Effector CD8-positive, alpha-beta T cell (primary cell): ENCODE results near the gene TDRD1.

ENCODE experiments used
- DNase-seq: peaks from one replicate; lab custom pipeline; 2025; lab: John Stamatoyannopoulos, UW

Gene TDRD1

DNA sequence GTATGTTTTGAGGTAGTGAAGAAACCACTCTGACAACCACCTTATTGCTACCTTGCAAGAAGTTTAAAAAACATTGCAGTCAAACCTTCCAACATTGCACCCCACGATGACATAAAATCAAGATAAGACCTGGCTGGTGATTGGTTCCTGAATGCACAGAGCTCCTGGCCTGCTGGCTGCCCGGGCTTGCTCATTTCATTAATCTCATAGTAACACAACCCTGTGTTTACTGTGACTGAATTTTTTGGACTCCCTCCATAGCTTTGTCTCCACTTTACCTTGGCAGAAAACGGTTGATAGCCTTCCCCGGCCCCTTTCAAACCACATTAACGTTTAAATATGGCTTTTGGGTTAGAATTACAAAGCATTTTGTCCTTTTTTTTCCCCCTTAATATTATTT lies 87.4 kb downstream of the TDRD1 start:
- DNase-seq = no peak

DNA sequence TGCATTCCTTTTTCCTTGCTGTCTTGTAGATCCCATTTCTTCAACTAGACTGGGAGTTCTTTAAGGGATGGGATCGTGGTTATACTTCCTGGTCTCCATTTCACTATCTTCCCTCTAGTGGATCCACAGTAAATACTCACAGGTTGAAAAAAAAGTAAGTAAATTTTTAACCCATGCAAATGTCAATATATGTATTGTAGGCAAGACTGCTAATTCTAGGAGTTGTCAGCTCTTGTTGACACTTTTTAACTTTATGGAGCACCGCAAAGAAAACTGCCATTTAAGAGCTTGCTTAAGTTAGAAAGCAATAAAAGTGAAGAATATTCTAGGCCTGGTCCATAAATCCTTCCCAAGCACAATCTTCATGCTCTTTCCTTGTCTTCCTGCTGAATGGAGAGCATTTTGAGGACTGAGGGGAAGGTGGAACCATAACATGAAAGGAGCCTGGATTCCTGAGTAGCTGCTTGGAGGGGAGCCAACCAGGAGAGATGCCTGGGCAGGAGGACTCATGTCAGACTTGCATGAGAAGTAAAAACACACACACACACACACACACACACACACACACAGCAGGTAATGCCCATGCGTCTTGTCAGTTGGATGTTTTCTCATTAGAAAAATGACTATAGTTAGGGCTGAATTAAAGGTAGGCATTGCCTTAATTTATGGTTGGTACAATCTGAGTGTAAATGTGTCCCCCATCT lies 92.1 kb downstream of the TDRD1 start:
- no peak for DNase-seq

DNA sequence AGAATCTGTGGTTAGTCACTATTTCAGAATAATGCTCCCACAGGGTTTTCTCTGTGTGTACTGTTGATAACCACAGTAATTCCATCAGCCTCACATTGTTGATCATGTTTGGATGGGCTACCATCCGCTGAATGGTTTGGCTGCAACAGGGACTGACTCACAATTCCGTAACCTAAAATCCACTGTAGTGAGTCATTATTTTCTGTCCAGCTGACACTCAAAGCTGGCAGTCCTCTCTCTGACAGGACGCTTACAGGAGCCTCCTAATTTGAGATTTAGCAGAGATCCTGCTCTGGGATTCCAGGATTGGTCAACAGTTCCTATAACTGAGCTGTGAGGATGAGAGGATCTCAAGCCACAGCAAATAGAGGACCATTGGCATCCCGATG lies 92.6 kb downstream of the TDRD1 start:
- DNase-seq = no peak

DNA sequence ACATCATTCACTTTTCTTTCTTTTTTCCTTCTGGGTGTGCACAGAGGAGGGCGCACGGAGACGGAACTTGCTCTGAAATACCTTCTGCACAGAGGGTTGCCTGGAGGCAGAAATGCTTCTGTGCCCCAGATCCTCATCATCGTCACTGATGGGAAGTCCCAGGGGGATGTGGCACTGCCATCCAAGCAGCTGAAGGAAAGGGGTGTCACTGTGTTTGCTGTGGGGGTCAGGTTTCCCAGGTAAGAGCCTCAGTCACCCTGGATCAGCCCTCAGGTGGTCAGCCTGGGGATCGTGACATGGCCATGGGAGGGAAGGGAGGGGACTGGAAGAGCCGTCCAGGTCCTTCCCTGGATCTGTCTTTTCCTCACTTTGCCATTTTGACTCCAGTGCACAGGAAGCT lies 93.5 kb downstream of the TDRD1 start:
- DNase-seq = no peak

DNA sequence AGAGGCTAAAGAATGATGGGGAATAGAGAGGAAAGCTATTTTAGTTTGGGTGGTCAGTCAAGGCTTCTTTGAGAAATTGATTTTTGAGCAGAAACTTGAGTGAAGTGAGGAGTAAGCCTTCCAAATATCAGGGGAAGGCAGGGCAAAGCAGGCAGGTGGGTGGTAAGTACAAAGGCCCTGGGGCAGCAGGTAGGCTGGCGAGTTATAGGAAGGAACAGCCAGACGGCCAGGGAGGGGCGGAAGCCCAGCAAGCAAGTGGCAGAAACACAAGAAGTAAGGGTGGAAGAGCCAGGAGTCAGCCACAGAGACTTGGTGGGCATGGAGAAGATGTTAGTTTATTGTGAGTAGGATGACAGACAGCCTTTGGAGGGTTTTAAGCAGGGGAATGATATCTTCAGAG lies 94.8 kb downstream of the TDRD1 start:
- DNase-seq = no peak

DNA sequence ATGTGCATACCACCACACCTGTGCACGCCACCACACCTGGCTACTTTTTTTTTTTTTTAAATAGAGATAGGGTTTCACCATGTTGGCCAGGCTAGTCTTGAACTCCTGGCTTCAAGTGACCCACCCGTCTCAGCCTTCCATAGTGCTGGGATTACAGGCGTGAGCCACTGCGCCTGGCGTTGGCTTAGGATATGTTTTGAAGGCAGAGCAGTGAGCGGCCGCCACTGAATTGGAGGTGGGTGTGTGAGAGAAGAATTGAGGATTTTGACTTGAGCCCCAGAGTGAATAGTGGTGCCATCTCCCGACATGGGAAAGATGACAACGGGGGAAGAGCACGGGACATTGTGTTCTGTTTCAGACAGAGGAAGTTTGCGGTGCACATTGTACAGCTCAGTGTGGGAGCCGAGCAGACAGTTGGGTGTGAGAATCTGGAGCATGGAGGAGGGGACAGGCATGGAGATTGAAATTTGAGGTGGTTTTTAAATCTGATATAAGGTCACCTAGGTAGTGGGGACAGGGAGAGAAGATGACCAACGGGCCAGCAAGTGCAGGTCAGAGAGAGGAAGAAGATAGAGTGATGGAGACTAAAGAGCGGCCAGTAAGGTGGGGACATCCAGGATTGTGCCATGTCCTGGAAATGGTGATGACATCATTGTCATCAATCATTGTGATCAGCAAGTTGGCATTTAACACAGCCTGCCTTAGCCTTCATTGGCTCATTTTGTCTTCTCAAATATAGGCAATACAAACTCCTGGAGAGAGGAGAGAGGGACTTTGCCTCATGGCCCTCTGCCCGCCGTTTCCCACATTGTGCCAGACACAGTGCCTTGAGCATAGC lies 95.7 kb downstream of the TDRD1 start:
- no peak for DNase-seq

DNA sequence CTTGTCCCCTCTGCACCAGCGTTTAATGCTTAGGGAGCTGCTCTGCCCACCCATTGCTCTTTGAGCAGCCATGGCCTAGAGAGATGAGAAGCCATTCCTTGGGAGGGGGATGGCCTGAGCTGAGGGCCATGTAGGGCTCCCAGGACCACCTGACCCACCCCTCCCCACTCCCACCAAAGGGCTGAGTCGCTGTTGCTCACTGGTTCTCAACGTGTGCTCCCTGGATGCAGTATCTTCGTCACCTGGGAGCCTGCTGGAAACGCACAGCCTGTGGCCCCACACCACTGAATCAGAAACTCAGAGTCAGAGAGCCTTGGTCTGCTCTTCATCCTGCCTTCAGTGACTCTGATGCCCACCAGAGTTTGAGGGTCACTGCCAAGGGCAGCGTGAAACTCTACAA lies 96.9 kb downstream of the TDRD1 start:
- DNase-seq = no peak

DNA sequence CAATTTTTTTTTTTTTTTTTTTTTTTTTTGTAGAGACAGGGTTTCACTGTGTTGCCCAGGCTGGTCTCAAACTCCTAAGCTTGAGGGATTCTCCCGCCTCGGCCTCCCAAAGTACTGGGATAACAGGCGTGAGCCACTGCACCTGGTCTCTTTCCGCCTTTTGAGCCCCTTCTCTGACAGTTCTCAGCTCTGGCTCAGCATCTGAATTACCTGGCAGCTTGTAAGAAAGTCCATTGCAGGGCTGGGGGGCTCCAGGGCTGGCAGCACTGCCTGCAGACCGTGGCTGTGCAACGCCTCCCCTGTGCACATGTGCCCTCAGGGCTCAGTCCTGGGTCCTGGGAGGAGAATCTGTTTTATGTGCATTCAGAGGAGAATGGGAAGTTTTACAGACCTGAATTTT lies 97.5 kb downstream of the TDRD1 start:
- DNase-seq = no peak

DNA sequence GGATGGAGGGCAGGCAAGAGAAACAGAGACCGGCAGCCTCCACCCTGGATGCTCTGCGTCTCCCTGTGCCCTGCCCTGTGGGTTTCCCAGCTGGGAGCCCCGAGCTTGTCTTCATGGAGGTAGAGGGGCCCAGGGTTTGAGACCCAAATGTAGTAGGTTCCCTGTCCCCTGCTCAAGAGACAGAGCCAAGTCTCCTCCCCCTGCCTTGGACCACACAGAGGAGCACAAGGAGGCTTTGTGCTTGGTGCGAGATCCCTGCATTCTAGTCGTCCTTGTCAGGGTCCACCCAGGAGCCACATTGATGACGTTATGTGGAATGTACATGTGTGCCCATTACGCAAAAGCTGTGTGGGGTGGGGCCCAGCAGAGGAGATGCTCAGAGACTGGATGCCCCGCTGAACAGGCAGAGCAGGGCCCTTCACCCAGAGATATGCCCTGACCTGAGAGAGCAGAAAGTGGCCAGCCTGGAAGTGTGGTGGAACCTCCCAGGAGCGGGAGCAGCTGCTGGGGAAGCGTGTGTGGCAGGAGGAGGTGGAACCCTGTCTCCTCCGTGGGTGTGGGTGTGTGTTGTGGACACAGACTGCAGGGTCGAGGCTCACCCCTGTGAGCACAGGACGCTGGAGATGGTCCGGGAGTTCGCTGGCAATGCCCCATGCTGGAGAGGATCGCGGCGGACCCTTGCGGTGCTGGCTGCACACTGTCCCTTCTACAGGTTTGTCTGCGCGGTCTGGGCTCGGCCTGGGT lies 99.2 kb downstream of the TDRD1 start:
- no peak for DNase-seq

DNA sequence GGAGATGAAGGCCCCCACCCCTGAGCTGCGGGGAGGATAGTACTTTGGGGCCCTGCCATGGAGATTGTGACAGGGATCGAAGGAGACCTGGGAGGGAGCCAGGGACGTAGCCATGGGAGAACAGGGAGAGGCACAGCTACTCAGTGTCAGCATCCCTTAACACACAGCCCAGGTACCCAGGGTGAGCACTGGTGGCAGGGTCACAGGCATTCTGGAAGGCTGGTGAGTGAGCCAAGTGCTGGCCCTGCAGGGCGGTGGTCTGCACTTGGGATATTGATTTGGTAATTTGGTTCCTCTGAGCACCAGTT lies 99.7 kb downstream of the TDRD1 start:
- DNase-seq = no peak

DNA sequence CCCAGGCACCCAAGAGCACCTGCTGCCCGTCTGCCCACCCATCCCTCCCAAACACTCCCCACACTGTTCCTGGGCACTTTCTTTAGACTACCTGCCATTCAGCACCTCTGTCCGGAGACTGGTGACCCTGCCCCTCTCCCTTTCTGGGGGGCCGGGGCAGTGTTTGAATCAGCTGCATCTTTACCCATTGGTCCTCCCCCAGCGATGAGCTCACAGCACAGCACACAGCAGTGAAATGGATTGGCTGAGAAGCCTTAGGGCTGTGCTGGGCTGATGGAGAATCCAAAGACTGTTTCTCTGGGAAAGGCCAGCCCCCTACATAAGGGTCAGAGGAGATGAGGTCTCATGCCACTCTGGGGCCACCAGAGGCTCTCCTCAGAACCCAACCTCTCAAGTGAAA lies 100.1 kb downstream of the TDRD1 start:
- no peak for DNase-seq

DNA sequence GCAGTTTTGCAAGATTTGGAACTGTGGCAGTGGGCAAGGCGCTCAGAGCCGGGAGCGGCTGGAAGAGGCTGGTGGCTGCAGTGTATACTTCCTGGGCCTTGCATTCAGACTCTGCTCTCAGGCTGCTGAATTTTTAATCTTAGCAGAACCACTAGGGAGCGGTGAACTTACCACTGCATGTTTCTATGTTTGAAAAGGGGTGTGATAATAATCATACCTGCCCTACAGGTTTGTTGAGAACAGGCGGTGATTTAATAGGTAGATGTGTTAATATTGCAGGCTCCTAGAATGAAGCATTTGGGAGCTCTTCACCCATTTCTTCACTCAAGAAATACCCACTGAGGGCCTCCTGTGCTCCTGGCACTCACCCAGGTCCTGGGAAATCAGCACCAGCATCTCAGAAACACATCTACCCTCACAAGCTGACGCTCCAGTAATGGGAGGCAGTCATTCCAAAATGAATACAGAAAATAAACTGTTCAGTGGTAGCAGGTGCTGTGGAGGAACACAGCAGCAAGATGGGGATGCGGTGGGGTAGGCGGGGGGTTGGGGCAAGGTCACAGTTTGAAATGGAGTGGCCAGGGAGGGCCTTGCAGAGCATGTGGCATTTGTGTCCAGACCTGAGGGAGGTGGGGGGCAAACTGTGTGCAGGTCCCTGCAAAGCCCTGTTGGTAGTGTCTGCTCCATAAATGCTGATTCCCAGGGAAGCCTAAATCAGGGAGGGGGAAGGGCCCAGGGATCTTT lies 100.9 kb downstream of the TDRD1 start:
- DNase-seq = no peak

DNA sequence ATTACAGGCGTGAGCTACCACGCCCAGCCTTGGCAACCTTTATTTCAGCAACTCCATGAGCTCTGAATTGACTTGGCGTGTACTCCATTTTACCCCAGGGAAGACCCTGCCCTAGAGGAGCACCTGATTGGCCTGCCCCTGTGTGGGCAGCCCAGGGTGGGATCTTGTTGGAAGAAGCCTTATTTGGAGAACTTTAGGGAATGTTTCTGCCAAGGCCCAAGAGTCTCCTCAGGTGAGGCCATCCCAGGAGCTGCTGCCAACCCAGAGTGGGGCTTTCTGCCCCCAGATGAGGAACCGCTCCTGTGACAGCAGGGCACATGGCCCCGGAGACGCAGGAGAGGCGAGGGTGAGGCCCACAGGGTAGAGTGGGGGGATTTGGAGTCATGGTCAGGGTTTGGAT lies 101.9 kb downstream of the TDRD1 start:
- no peak for DNase-seq

DNA sequence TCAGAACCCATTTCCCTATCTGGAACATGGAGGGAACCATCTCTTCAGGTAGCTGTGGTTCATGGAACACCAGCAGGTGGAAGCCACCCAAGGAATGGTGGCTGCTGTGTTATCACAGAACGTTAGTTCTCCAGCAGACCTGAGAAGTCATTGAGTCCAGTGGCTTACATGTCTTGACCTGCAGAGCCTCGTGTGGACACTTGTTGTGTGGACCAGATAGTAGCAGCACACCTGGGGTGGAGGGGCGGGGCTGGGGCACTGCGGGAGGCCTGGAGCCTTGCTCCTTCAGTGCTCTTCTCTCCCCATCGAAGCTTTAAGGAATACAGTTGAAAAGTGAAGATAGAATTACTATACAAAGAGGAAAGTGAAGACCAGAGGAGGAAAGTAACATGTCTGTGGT lies 102.3 kb downstream of the TDRD1 start:
- no peak for DNase-seq
